Measurements from ENCODE around the gene SEMA5A. TPM values are rescaled to one million over a fixed set of nuclear protein-coding genes. Genes with fewer than 3 reads are reported as not detected.

The SEMA5A gene
- polyA plus RNA-seq, 1 experiment: 98.4 TPM

DNA sequence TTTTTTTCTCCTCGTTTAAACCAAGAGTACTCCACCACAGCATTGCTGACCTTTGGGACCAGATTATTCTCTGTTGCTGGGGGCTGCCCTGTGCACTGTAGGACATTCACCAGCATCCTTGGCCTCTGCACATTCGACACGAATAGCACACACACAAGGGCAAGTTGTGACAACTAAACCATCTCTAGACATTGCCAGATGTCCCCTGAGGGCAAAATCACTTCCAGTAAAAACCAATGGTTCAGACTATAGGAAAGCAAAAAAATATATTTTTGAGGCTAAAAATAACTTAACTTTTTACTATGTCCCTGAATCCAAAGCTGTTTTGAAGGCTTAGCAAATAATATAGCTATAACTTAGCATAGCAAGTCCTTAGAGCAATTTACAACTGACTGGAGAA, 65.9 kb downstream of the SEMA5A start:
- Histone ChIP-seq H3K36me3 (ENCODE audit: control insufficient read depth, insufficient read depth, low read length) (no peaks in the 10 kb centered on the region), H3K27me3 (ENCODE audit: control insufficient read depth, insufficient read depth, low read length) (no peaks in the 10 kb centered on the region), H3K4me3 (ENCODE audit: low read depth, low read length) (no peak overlapping the region)
- ChIA-PET CTCF (no interaction called here), POLR2A (no interaction called here)
- DNase-seq (ENCODE audit: low read depth): no peak
- TF ChIP-seq, protein P1, sequence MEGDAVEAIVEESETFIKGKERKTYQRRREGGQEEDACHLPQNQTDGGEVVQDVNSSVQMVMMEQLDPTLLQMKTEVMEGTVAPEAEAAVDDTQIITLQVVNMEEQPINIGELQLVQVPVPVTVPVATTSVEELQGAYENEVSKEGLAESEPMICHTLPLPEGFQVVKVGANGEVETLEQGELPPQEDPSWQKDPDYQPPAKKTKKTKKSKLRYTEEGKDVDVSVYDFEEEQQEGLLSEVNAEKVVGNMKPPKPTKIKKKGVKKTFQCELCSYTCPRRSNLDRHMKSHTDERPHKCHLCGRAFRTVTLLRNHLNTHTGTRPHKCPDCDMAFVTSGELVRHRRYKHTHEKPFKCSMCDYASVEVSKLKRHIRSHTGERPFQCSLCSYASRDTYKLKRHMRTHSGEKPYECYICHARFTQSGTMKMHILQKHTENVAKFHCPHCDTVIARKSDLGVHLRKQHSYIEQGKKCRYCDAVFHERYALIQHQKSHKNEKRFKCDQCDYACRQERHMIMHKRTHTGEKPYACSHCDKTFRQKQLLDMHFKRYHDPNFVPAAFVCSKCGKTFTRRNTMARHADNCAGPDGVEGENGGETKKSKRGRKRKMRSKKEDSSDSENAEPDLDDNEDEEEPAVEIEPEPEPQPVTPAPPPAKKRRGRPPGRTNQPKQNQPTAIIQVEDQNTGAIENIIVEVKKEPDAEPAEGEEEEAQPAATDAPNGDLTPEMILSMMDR (IDR thresholded peaks at IDR 0.05; ENCODE audit: insufficient read depth, low read depth, low read length): no peak

DNA sequence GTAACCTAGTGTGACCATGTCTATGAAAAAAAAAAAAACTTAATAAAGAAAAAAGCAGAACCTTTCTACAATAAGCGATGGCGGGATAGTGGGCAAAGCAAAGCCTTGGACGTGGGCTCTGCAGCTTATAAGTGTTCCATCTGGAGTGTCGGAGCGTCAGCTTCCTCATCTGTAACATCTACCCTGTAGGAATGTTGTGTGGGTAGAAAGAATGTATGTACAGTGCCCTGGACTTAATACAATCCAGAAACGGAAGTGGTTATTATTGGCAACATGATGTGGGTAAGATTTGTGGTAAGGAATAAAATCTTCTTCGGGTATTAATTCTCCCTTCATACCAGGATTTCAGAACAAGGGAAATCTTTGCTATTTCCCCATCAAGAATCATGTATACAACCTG, 66.5 kb downstream of the SEMA5A start:
- Histone ChIP-seq H3K27me3 (ENCODE audit: control insufficient read depth, insufficient read depth, low read length) (no peaks in the 10 kb centered on the region), H3K4me3 (ENCODE audit: low read depth, low read length) (no peak overlapping the region), H3K36me3 (ENCODE audit: control insufficient read depth, insufficient read depth, low read length) (no peaks in the 10 kb centered on the region)
- ChIA-PET CTCF (interaction anchor here (0.8 kb wide), 1 partner anchor 11 kb away, joined by 4 read pairs; no protein-coding TSS in a partner anchor), POLR2A (interaction anchor here (0.6 kb wide), 1 partner anchor 39 kb away, joined by 4 read pairs; no protein-coding TSS in a partner anchor)
- TF ChIP-seq, protein P1 (IDR thresholded peaks at IDR 0.05; ENCODE audit: insufficient read depth, low read depth, low read length): no peak
- DNase-seq (ENCODE audit: low read depth): peak; percentile 70

- TF ChIP-seq, protein P1 (IDR thresholded peaks at IDR 0.05; ENCODE audit: insufficient read depth, low read depth, low read length): no peak
- POLR2A ChIA-PET: no interaction called here
- Histone ChIP-seq H3K4me3 (ENCODE audit: low read depth, low read length) (no peak overlapping the region), H3K27me3 (ENCODE audit: control insufficient read depth, insufficient read depth, low read length) (no peaks in the 10 kb centered on the region), H3K36me3 (ENCODE audit: control insufficient read depth, insufficient read depth, low read length) (no peaks in the 10 kb centered on the region)
- CTCF ChIA-PET: no interaction called here
- no peak for DNase-seq (ENCODE audit: low read depth)
Measured at GRCh38 chr5:9477537-9477936, 68.3 kb downstream of the SEMA5A start.

- DNase-seq (ENCODE audit: low read depth): no peak
- Histone ChIP-seq H3K36me3 (ENCODE audit: control insufficient read depth, insufficient read depth, low read length) (no peaks in the 10 kb centered on the region), H3K27me3 (ENCODE audit: control insufficient read depth, insufficient read depth, low read length) (no peaks in the 10 kb centered on the region), H3K4me3 (ENCODE audit: low read depth, low read length) (no peak overlapping the region)
- POLR2A ChIA-PET: no interaction called here
- TF ChIP-seq, protein P1 (IDR thresholded peaks at IDR 0.05; ENCODE audit: insufficient read depth, low read depth, low read length): no peak
- CTCF ChIA-PET: interaction anchor here (0.6 to 1.0 kb wide), 2 partner anchors 9 to 176 kb away, joined by 3 read pairs; no protein-coding TSS in a partner anchor
Measured at GRCh38 chr5:9474219-9475002, 71.5 kb downstream of the SEMA5A start.

DNA sequence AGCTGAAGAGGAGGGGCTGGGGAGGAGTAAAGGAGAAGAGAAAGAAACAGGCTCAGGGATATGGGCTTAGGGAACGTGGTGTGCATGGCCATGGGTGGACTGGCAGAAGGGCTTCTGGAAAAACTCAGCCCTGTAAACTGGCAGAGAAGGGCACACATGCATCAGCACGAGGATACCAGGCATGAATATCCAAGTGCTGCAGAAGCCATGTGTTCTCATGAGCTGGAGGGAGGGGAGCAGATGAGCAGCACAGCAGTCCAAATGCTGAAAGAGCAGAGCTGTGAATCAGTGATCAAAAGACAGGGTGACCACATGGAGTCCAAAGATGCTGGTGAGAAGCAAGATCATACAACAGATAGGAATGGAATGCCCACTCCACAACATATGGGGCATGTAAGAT, 72.3 kb downstream of the SEMA5A start:
- no peak for DNase-seq (ENCODE audit: low read depth)
- Histone ChIP-seq H3K27me3 (ENCODE audit: control insufficient read depth, insufficient read depth, low read length) (no peaks in the 10 kb centered on the region), H3K4me3 (ENCODE audit: low read depth, low read length) (no peak overlapping the region), H3K36me3 (ENCODE audit: control insufficient read depth, insufficient read depth, low read length) (no peaks in the 10 kb centered on the region)
- TF ChIP-seq, protein P1 (IDR thresholded peaks at IDR 0.05; ENCODE audit: insufficient read depth, low read depth, low read length): no peak
- ChIA-PET POLR2A (no interaction called here), CTCF (interaction anchor here (0.7 to 1.0 kb wide), 2 partner anchors 10 to 12 kb away, joined by 3 read pairs; no protein-coding TSS in a partner anchor)

Data from BJ (cell line).